ENCODE measurements around the gene KDM5C. TPM values are rescaled to one million over a fixed set of nuclear protein-coding genes. Genes with fewer than 3 reads are reported as not detected.

Gene KDM5C
- total and polyA plus RNA-seq, 2 of the 8 experiments (the other 6 are each of a cell fraction or from before 2014, with no cell fraction given) = 42.4 to 82.2 TPM

GRCh38 chrX:53163436-53163835 is 61.6 kb downstream of the KDM5C start:
- WGBS, 2 experiments (ENCODE audit: extremely low coverage in 1 of 2, insufficient coverage in 1 of 2, insufficient read length in 1 of 2, insufficient replicate concordance in 2 of 2, low coverage in 1 of 2, low lambda C conversion rate in 2 of 2, missing lambda C conversion rate in 1 of 2) = 68% methylated on average over 6 of the region's 7 CpGs; no CpG with 5 or more reads in 1 of the 2 experiments
- Histone ChIP-seq H2BK12ac (ENCODE audit: low read depth, low read length) (no peak overlapping the region), H4K91ac (replicated peaks; ENCODE audit: insufficient read length, low read length) (no peak overlapping the region), H3K18ac (ENCODE audit: extremely low read depth, low read length) (no peak overlapping the region), H3K27me3 (replicated peaks in 1 of 4; ENCODE audit: control insufficient read depth in 3 of 4, extremely low read depth in 1 of 4, insufficient read depth in 3 of 4, low read length in 3 of 4) (no peaks in the 10 kb centered on the region), H3K23me2 (ENCODE audit: low read depth, low read length) (no peaks in the 10 kb centered on the region), H3K27ac (ENCODE audit: low read depth, low read length) (no peak overlapping the region), H2BK15ac (ENCODE audit: low read length) (no peak overlapping the region), H3K79me2 (ENCODE audit: control insufficient read depth in 1 of 2, insufficient read depth in 2 of 2, low read length in 2 of 2) (no peaks in the 10 kb centered on the region), H3K4me3 (ENCODE audit: extremely low read depth in 1 of 4, insufficient read depth in 2 of 4, low read depth in 3 of 4, low read length in 4 of 4) (no peak overlapping the region), H3K4me1 (replicated peaks in 1 of 4; ENCODE audit: control insufficient read depth in 3 of 4, insufficient read depth in 4 of 4, low read length in 3 of 4) (no peaks in the 10 kb centered on the region; a peak in 1 of 7 replicates), H2AK5ac (ENCODE audit: low read depth, low read length) (no peak overlapping the region), H3K36me3 (ENCODE audit: control insufficient read depth in 2 of 4, insufficient read depth in 4 of 4, low read length in 3 of 4) (no peaks in the 10 kb centered on the region), H2BK120ac (replicated peaks; ENCODE audit: low read depth, low read length) (no peak overlapping the region), H3K23ac (ENCODE audit: insufficient read length) (no peak overlapping the region), H3K4me2 (ENCODE audit: insufficient read depth in 1 of 2, low read depth in 2 of 2, low read length in 2 of 2) (no peak overlapping the region), H3K9ac (replicated peaks in 1 of 4; ENCODE audit: extremely low read depth in 1 of 4, low read depth in 3 of 4, low read length in 3 of 4) (no peak overlapping the region), H4K5ac (ENCODE audit: insufficient read length, low read depth, low read length) (no peak overlapping the region), H4K8ac (ENCODE audit: extremely low read depth, insufficient read depth, low read length) (no peak overlapping the region), H3K9me3 (ENCODE audit: insufficient read depth in 2 of 2, low read depth in 1 of 2, low read length in 1 of 2) (no peaks in the 10 kb centered on the region), H4K20me1 (replicated peaks in 1 of 2; ENCODE audit: control insufficient read depth in 1 of 2, insufficient read depth in 2 of 2, low read length in 2 of 2) (no peaks in the 10 kb centered on the region), H2BK20ac (ENCODE audit: low read length) (no peak overlapping the region), H2BK5ac (ENCODE audit: low read depth, low read length) (no peak overlapping the region), H3K4ac (replicated peaks; ENCODE audit: insufficient read length, low read depth, low read length) (no peak overlapping the region), H3K79me1 (ENCODE audit: low read depth, low read length) (no peaks in the 10 kb centered on the region), H2AFZ (ENCODE audit: low read length) (no peak overlapping the region), H3K14ac (ENCODE audit: insufficient read length) (no peak overlapping the region), H3K56ac (replicated peaks; ENCODE audit: insufficient read length, low read depth, low read length) (no peak overlapping the region)
- ChIA-PET POLR2A (ENCODE audit: partially characterized antibody) (no interaction called here), CTCF (ENCODE audit: partially characterized antibody) (no interaction called here)
- TF ChIP-seq GABPA (IDR thresholded peaks at IDR 0.05; ENCODE audit: borderline replicate concordance, insufficient read depth, low read length) (no peak), SRF (IDR thresholded peaks at IDR 0.05; ENCODE audit: low read depth, low read length) (no peak), JUN (IDR thresholded peaks at IDR 0.05; ENCODE audit: low read depth, low read length) (no peak), CREB1 (IDR thresholded peaks at IDR 0.05) (no peak), SP1 (IDR thresholded peaks at IDR 0.05; ENCODE audit: low read depth, low read length) (no peak), JUND (IDR thresholded peaks at IDR 0.05; ENCODE audit: low read length) (no peak), MAFK (IDR thresholded peaks at IDR 0.05; ENCODE audit: low read depth, low read length) (no peak), CBX5 (IDR thresholded peaks at IDR 0.05; ENCODE audit: low read depth, low read length) (no peak), SAP30 (IDR thresholded peaks at IDR 0.05; ENCODE audit: insufficient read depth, insufficient replicate concordance, low read length) (no peak), CTCF (IDR thresholded peaks at IDR 0.05; ENCODE audit: control extremely low read depth in 1 of 3, insufficient read depth in 1 of 3, low read depth in 1 of 3, low read length in 3 of 3) (no peak), KDM4A (IDR thresholded peaks at IDR 0.05; ENCODE audit: low read depth, low read length, severe bottlenecking) (no peak)
- FAIRE-seq = no peak
- DNase-seq (ENCODE audit: low read depth in 1 of 2, low spot score in 2 of 2) = no peak

All from H1 (cell line).